Keratinocyte (primary cell): ENCODE data around the gene AP2A1.

ENCODE experiments used
- EZH2 ChIP-seq: IDR thresholded peaks from one replicate; pipeline ENCODE4 v1.6.1; 2012; ENCODE audit warnings: inconsistent platforms, mild to moderate bottlenecking, low read length, moderate library complexity
- TF ChIP-seq, protein P1 (sequence below), 3 experiments: IDR thresholded peaks in 1 of 3; conservative IDR thresholded peaks in 1 of 3; optimal IDR thresholded peaks in 1 of 3; 2 replicates in 2 of 3; 3 replicates in 1 of 3; pipeline versions ENCODE3 to v1.5.1; 2011; ENCODE audit warnings: low read length in 3 of 3, mild to moderate bottlenecking in 3 of 3, moderate library complexity in 2 of 3, control low read depth in 1 of 3, inconsistent platforms in 1 of 3; ENCODE audit not compliant: insufficient read depth in 2 of 3; ENCODE audit errors: extremely low read depth in 1 of 3

GRCh38 chr19:49816590-49816989, 49.8 kb downstream of the AP2A1 start:
- TF ChIP-seq, protein P1, sequence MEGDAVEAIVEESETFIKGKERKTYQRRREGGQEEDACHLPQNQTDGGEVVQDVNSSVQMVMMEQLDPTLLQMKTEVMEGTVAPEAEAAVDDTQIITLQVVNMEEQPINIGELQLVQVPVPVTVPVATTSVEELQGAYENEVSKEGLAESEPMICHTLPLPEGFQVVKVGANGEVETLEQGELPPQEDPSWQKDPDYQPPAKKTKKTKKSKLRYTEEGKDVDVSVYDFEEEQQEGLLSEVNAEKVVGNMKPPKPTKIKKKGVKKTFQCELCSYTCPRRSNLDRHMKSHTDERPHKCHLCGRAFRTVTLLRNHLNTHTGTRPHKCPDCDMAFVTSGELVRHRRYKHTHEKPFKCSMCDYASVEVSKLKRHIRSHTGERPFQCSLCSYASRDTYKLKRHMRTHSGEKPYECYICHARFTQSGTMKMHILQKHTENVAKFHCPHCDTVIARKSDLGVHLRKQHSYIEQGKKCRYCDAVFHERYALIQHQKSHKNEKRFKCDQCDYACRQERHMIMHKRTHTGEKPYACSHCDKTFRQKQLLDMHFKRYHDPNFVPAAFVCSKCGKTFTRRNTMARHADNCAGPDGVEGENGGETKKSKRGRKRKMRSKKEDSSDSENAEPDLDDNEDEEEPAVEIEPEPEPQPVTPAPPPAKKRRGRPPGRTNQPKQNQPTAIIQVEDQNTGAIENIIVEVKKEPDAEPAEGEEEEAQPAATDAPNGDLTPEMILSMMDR (optimal IDR thresholded peaks at IDR 0.05 in 1 of 3, IDR thresholded peaks at IDR 0.05 in 1 of 3, conservative IDR thresholded peaks at IDR 0.05 in 1 of 3; ENCODE audit: extremely low read depth in 1 of 3, insufficient read depth in 2 of 3, low read length in 3 of 3): no peak
- no peak for TF ChIP-seq EZH2
